ENCODE data around the gene METTL17. TPM values are rescaled to one million over a fixed set of nuclear protein-coding genes. Genes with fewer than 3 reads are reported as not detected.

METTL17 gene
- total RNA-seq, 1 donor from 2014 or later, result 49.0 TPM

DNA sequence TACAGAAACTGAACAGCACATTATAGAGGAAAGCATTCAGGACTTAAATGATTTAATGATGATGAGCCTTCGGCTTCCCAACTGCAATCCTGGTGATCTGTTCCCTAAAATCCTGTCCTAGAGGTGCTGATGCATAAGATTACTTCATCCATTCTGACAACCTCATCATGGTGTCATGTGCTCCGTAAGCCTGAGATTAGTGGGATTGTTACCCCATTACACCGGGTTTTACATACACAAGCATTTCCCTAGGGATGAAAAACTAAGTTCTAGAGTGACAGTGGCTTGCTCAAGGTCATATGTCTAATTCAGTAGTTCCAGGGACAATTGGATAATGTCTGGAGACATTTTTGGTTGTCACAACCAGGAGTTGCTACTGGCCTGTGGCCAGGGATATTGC, 47.4 kb downstream of the METTL17 start:
- no peaks in the 10 kb centered on the region for H3K36me3 ChIP-seq (ENCODE audit: insufficient read depth, low read length)
- DNase-seq (ENCODE audit: low read depth) (no peak), FAIRE-seq (no peak)
- H3K27me3 Mint-ChIP-seq (ENCODE audit: low read depth, unreplicated experiment), result peaks cover 37% of the 10 kb centered on the region
- H4K20me1 ChIP-seq (ENCODE audit: insufficient read depth, low read length), result no peaks in the 10 kb centered on the region
- no peak overlapping the region for H3K4me2 ChIP-seq (ENCODE audit: low read length)
- H3K27me3 ChIP-seq (ENCODE audit: insufficient read depth, low read length), result peaks cover 11% of the 10 kb centered on the region
- TF ChIP-seq EZH2 (IDR thresholded peaks at IDR 0.05; ENCODE audit: insufficient read depth, low read length) (no peak), CTCF (IDR thresholded peaks at IDR 0.05; ENCODE audit: insufficient read depth, low read depth, low read length) (no peak)
- no peak overlapping the region for H3K27ac Mint-ChIP-seq (ENCODE audit: unreplicated experiment)
- no peaks in the 10 kb centered on the region for H3K9me3 ChIP-seq (ENCODE audit: insufficient read depth, low read depth, low read length)
- no peak overlapping the region for H3K4me3 Mint-ChIP-seq (ENCODE audit: unreplicated experiment)
- H2AFZ ChIP-seq (ENCODE audit: low read depth, low read length), result no peak overlapping the region
- no peaks in the 10 kb centered on the region for H3K36me3 Mint-ChIP-seq (ENCODE audit: low read depth, unreplicated experiment)
- peaks cover 32% of the 10 kb centered on the region for H3K4me1 Mint-ChIP-seq (ENCODE audit: low read depth, unreplicated experiment)
- no peak overlapping the region for H3K4me3 ChIP-seq (ENCODE audit: insufficient read depth, low read depth, low read length)
- H3K4me1 ChIP-seq (ENCODE audit: insufficient read depth, low read length), result no peaks in the 10 kb centered on the region
- H3K79me2 ChIP-seq (ENCODE audit: insufficient read depth, low read length), result no peaks in the 10 kb centered on the region
- no peaks in the 10 kb centered on the region for H3K9me3 Mint-ChIP-seq (ENCODE audit: unreplicated experiment)
- no peak overlapping the region for H3K9ac ChIP-seq (ENCODE audit: low read length)
- H3K27ac ChIP-seq (ENCODE audit: low read depth, low read length), result no peak overlapping the region

- no peak for TF ChIP-seq CTCF (IDR thresholded peaks at IDR 0.05; ENCODE audit: insufficient read depth, low read depth, low read length)
- TF ChIP-seq EZH2 (IDR thresholded peaks at IDR 0.05; ENCODE audit: insufficient read depth, low read length), result no peak
- no peak overlapping the region for H3K4me3 Mint-ChIP-seq (ENCODE audit: unreplicated experiment)
Observed at GRCh38 chr14:21038441-21039422, 49.0 kb downstream of the METTL17 start.

More at GRCh38 chr14:21038441-21039422, 49.0 kb downstream of the METTL17 start:
- Histone ChIP-seq H4K20me1 (ENCODE audit: insufficient read depth, low read length) (no peaks in the 10 kb centered on the region), H3K9ac (ENCODE audit: low read length) (no peak overlapping the region), H3K27me3 (ENCODE audit: insufficient read depth, low read length) (peaks cover 8% of the 10 kb centered on the region), H3K4me3 (ENCODE audit: insufficient read depth, low read depth, low read length) (no peak overlapping the region), H3K9me3 (ENCODE audit: insufficient read depth, low read depth, low read length) (no peaks in the 10 kb centered on the region), H2AFZ (ENCODE audit: low read depth, low read length) (peak overlapping the region; percentile 39), H3K79me2 (ENCODE audit: insufficient read depth, low read length) (no peaks in the 10 kb centered on the region), H3K27ac (ENCODE audit: low read depth, low read length) (no peak overlapping the region), H3K4me2 (ENCODE audit: low read length) (peak overlapping the region; percentile 23), H3K36me3 (ENCODE audit: insufficient read depth, low read length) (no peaks in the 10 kb centered on the region), H3K4me1 (ENCODE audit: insufficient read depth, low read length) (no peaks in the 10 kb centered on the region)
- DNase-seq (ENCODE audit: low read depth) (peak; percentile 49), FAIRE-seq (no peak)
- Mint-ChIP-seq H3K27me3 (ENCODE audit: low read depth, unreplicated experiment) (peaks cover 35% of the 10 kb centered on the region), H3K4me1 (ENCODE audit: low read depth, unreplicated experiment) (peaks cover 36% of the 10 kb centered on the region), H3K27ac (ENCODE audit: unreplicated experiment) (peak overlapping the region; percentile 3), H3K9me3 (ENCODE audit: unreplicated experiment) (peaks cover 2% of the 10 kb centered on the region), H3K36me3 (ENCODE audit: low read depth, unreplicated experiment) (peaks cover 2% of the 10 kb centered on the region)

All from astrocyte (in vitro differentiated cells and primary cell).